GM19351 (cell line): ENCODE data around the gene DIABLO.

Experiments
- ATAC-seq: cut with Tn5 transposase; IDR thresholded peaks from one replicate; pipeline ENCODE4 v1.9.1; 2021; ENCODE audit warnings: mild to moderate bottlenecking, moderate library complexity; ENCODE audit not compliant: unreplicated experiment

Gene DIABLO

GRCh38 chr12:122159882-122160281, 66.0 kb downstream of the DIABLO start:
- no peak for ATAC-seq

- no peak for ATAC-seq
Observed at GRCh38 chr12:122158700-122159285, 67.1 kb downstream of the DIABLO start.
